HG03045 (cell line): ENCODE data around the gene TBC1D17.

Source experiments
- ATAC-seq: cut with Tn5 transposase; IDR thresholded peaks from one replicate; pipeline ENCODE4 v1.9.1; 2021; ENCODE audit warnings: mild to moderate bottlenecking, moderate library complexity; ENCODE audit not compliant: unreplicated experiment

Gene TBC1D17

DNA sequence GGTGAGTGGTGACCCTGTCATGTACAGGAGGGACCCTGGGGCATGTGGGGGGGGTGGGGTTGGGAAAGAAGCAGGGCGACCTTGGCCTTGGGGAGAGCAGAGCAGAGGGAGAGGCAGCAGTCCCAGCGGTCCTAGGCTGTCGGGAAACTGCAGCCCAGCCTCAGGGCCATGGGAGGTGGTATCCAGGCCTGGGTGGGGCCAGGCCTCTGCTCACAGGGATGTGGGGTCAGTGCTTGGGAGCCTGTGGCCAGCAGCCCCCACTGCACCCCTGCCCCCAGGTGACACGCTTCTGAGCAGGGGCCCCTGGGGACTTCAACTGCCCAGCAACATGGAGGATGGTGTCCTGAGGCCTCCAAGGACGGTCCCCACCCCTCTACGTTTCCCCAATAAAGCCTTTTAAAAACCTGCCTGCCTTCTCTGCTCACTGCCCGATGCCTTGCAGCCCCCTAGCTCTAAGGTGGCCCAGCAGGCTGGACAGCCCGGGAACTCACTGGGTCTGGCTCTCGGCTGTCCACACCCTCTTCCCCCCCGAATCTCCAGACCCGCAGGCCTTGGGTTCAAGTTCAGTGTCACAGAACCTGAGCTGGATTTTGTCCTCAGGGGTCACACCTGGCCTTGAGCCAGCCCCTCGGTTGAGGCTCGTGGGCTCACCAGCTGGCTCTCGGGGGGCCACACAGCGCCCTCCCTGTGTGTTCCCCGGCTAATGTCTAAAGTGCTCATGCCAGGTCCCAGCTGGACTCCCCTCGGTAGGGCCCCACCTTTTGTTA lies 17.0 kb upstream of the TBC1D17 start:
- no peak for ATAC-seq

DNA sequence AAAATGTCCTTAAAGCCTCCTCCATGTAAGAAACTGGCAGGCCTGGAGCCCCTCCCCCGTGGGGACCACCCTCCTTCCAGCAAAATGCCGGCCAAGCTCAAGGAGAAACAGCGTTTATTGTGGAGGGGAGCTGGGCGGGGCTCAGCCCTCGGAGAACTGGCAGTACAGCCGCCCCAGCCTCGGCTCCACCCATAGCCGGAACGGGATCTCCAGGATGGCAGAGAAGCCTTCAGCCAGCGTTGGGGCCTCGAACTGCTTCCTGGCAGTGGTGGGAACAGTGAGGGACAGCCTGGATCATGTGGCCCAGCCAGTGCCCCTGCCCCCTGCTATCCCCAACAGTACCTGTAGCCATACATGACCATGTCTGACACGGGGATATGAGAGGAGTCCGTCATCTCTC lies 16.4 kb upstream of the TBC1D17 start:
- no peak for ATAC-seq

DNA sequence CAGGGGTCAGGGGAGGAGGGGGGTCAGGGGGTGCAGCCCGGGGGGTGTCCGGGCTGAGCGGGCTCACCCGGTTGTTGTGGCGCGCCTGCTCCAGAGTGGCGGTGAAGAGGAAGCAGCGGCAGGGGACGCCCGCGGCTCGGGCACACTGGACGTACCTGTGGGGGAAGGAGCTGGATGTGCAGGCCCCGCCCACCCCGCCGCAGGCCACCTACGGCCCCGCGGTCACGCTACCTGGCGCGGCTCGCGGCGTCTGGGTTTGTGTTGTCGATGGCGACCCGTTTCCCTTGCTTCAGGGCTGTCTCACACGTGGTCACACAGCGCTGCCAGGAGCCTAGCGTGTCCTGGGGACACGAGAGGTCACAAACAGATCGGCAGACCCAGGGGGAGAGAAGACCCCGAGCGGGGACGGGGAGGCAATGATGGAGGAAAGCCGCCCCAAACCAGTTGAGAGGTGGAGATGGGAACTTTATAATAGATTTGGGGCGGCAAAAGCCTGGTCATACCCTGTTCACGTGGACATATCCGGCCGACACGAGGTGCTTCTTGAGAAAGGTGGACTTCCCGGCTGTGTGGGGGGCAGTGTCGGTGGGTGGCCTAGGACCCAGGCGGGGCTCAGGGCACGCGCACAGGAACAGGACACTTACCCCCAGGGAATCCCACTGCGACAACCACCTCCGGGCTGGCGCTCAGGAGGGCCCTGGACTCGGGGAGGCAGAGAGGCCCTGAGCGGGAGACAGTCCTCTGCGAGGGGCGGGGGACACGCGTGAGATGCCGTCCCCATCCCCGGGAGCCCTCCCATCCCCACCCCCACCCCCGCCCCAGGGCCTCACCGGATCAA lies 15.7 kb upstream of the TBC1D17 start:
- ATAC-seq = no peak

DNA sequence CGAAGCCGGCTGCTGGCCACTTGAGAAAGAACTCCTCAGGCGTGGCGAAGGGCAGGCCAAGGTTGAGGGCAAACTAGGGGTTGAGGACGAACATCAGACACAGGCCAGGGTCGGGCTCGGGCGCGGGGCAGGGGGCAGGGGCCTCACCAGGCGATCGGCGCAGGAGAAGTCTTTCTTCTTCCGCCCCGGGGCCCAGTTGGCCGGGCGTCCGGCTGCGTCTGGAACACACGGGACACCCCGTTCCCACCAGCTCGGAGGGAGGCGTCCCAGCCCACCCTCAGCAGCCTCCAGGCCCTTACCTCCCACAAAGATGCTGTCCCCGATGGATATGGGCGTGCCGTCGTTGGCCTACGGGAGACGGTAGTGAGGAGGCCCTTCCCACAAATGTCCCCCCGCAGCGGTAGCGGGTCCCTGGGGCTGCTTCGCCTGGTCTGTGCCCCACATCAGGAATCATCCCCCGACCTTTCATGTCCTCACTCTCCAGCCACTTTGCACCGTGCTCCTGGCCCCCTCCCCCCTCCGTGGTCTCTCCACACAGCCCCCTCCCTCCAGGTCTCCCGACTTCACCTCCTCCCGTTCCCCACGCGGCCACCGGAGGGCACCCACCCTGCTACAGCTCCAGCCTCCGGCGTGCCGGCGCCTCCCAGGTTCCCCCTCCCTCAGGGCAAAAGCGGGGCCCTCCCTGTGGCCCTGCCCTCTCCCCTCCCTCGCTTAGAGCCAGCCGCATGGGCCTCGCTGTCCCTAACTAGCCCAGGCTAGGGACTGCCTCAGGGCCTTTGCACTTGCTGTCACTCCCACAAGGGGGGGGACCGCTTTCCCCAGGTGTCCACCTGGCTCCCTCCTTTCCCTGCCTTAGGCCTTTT lies 14.9 kb upstream of the TBC1D17 start:
- no peak for ATAC-seq

DNA sequence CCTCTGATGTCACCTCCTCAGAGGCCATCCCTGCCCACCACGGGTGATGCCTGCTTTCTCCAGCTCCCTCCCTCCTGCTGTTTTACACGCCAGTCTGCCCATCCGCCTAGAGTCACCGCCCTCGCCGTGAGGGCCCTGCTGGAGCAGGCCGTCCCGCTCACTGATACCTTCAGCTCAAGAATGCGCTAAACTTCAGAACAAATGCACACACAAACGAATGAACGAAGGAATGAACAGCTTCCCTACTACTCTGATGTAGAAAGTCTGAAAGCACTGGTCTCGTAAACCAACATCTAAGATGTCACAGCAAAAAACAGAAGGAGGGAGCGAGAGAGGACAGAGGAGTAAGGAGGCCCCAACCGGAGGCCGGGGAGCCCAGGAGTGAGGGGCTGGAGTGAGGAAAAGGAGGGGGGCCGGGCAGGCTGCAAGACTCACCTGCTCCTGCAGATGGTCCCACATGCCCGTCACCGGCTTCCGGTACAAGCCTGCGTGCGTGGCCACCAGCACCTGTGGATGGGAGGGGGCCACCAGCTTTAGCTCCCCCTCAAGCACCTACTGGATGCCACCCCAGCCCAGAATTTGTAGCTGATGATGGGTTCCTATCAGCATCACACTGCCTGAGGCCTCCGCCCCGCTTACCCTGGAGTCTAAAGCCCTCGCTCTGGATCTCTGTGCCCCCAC lies 14.1 kb upstream of the TBC1D17 start:
- no peak for ATAC-seq

DNA sequence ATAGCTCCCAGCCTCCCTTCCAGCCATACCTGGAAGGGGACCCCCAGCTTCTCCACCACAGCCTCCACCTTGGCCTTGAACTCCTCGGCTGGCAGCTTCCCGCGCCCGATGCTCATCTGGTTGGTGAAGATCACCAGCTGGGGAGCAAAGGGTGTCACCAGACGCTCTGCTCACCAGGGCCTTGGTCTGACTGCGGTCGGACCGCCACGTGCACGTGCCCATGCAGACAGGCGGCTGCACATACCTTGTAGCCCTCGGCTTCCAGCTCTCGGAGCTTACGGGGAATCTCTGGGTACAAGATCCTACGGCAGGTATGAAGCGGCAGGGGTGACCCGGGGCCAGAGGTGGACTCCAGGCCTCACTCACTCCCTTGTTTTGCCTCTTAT lies 13.6 kb upstream of the TBC1D17 start:
- ATAC-seq = no peak

DNA sequence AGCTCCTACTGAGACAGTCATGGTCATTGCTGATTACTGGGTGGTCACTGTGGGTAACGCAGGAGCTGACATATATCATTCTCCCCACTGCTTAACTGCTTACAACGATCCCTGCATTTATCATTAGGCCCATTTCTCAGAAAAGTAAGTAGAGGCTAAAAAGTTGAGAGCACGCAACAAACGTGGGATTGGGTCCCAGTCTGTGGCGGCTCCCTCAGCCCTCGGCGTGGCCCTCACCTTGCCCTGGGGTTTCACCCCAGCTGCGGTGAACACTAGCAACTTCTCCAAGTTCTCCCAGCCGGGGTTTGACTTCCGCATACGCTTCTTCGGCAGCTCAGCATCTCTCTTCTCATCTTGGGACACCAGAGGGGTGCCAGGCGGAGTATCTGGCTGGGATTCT lies 12.6 kb upstream of the TBC1D17 start:
- no peak for ATAC-seq

DNA sequence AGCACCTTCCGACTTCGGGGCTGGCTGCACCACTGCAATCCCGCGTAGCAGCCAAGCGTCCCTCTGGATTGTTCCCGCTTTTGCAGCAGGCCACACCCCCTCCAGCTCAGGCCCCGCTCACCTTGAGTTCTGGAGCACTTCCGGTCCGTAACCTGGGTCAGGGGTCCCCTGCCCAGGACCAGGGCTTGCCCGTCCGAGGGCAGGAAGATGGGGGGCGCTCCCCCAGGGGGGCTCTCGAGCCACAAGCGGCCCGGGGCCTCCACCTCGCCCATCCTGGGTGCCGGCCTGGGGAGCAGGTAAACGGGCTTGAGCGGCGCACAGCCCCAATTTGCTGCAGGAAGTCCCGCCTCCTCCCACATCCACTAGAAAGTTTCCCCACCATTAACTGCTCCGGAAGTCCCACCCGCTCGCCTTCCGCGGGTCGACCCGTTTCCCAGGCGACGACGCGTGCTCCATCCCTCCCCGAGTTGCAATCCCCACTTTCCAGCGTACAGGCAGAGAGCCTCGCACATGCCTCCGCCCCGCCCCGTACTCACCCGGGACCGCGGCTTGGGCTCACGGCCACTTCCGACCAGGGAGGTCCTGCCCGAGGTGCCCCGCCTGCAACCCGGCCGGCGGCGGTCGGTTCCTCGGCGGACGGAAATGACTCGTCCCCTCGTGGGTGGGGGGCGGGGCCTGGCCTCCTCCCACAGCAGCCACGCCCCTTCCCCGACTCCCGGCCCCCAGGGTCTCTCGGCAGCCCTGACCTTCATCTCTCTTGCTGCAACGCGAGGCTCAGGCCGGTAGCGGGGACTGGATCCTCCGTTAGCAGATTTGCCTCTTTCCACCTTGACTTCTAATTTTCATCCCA lies 10.3 kb upstream of the TBC1D17 start, which contains the start of gene PNKP:
PNKP (minus strand) TSS at position 644 of the 850 bp plus-strand sequence; CDS start at position 272, 372 bp downstream.
- peak; percentile 40 for ATAC-seq

DNA sequence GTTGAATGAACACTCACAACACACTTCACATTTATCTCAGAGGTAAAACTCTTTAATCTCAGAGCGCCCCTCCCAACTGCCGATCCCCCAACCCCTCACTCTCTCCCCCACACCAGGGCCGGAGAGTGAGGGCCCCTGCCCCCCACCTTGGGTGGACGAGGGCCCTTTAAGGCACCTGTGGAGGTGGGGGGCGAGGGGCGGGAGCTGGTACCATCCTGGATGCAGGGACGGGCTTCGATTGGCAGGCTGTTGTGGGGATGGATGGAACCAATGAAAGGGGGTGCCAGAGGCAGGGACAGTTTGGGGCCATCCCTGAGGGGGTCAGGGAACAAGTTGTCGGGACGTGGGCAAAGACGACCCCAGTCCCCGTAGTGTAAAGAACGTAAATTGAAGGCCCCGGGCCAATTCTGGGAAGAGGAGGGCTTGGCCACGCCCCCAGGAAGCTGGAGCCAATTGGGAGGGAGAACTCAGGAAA lies 8.5 kb upstream of the TBC1D17 start:
- peak; percentile 11 for ATAC-seq

DNA sequence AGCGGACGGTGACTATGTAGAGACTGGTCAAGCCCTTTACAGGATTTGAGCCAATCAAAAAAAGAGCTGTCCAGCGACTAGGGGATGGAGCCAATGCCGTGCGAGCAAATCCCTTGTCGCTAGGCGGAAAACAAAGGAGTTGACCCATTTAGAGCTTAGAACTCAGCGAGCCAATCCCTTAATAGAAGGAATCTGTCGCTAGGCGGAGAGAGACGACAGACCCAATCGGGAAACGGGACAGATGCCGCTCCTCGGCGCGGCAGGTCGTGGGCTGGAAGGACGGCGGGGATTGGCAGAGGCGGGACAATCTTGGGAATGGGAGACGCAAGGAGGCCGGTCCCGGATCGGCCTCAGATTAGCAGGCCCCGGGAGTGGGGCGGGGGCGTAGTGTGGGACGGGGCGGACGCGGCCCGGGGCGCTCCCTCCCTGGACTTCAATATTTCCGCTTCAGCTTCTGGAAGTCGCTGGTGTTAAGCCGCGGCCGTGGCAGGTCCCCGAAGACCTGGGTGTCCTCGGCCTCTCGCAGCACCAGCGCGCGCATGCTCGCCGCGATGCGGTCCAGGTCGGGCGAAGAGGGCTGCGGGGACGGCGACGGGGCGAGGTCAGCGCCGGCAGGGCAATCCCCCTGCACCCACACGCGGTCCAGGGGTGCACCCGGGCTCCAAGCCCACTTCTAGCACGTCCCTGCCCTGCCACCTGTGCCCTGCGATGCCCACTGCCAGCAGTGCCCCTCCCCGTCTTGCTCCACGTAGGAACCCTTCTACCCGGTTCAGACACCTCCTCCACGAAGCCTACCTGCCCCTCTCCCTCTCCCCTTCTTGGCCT lies 7.8 kb upstream of the TBC1D17 start:
- ATAC-seq = peak; percentile 71

DNA sequence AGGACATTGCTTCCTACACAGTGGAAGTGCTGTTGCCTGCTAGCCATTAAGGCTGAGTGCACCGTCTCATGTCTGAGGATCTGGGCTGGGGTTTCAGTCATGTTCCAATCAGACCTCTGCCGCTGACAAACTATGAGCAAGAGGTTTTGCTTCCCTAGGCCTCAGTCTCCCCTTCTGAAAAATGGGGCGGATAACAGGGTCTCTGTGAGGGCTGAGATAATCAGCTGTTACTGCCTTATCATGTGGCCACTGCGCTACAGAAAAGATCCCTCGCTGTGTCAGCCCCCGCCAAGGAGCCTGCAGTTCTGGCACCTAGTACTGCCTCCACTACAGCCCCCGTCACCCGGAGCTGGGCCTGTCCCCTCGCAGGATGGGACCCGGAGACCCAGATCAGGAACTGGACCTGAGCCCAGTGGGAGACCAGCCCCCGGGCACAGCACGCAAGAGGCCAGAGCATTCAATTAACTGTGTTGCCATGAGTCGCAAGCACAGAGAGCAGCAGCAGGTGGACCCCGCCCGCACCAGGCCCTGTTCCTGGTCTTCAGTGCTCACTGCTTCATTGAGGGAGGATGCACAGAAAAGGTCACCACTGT lies 7.1 kb upstream of the TBC1D17 start:
- ATAC-seq = no peak

DNA sequence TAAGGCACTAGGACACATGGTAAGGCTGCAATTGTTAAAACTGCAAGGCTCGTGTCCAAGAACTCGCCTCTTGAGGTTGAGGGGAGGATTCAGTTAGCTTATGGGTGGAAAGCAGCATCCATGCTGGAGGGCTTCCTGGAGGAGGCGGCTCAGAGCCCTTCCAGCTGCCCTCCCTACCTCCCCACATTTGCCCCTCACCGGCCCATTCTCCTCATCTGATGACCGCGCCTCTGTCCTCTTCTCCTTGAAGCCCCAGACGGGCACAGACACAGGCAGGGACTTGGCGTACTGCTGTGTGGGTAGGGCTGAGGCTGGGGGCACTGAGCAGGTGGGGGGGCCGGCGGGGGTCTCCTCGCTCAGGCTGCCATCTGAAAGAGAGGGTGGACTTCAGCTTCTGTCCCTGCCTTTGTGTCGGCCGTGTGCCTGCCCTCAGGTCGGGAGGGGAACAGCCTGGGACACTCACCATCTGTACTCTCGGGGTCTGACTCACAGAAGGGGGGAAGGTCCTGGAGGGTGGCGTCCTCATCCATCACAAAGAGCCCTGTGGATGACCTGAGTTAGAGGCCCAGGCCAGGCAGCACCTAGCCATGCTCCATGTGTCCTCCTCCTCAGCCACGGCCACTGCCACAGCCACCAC lies 6.0 kb upstream of the TBC1D17 start:
- ATAC-seq = no peak

DNA sequence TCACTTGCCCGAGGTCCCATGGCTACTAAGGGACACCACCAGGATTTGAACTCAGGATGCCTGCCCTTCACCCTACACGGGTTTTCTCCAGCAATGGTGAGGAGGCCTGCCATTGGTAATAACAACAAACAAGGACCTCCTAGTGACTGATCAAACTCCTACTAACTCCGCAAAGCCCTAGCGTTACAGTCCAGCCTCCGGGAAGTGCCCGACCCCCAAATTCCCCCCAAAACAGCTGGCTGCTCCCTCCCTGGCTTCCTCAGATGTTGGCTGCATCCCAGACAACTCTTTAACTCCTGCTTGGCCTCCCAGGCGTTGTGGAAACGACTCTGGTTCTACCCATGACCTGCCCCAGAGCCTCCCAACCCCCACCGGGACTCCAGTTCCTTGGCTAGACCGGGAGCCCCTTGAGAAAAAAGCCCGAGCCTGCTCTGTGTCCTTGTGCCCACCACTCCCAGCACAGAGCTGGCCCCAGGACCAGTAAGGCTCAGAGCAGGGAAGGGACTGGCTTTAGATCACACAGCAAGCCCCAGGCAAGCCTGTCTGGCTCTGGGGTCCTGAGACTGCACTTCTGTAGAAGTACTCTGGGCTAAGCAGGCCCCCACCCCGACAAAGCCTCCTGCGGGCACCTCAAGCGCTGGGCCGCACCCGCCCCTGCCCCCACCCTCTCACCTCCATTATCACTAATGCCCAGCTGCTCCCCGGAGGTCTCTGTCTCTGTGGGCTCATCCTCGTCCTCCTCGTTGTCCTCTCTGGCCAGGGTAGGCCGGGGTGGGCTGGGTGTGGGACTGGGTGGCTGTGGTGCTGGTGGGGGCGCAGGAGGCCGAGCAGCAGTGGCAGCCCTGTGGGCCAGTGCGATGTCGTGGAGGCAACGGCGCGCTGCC lies 5.0 kb upstream of the TBC1D17 start:
- ATAC-seq = no peak

DNA sequence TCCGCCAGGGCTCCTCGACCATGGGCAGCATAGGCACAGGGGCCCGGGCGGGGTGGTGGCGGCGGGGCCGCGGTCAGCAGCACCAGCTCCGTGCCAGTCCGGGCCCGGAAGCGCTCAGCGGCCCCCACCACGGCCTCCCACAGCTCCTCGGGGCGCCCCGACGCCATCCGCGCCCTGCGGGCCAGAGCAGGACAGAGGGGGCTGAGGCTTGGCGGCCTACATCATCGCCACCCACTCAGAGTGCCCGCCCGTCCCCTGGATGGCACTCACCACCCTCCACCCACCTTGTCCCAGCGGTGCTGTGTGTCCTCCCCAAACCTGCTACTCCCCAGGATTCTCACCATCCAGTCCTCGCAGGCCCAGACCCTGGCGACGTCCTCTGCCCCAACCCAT lies 4.4 kb upstream of the TBC1D17 start:
- no peak for ATAC-seq

DNA sequence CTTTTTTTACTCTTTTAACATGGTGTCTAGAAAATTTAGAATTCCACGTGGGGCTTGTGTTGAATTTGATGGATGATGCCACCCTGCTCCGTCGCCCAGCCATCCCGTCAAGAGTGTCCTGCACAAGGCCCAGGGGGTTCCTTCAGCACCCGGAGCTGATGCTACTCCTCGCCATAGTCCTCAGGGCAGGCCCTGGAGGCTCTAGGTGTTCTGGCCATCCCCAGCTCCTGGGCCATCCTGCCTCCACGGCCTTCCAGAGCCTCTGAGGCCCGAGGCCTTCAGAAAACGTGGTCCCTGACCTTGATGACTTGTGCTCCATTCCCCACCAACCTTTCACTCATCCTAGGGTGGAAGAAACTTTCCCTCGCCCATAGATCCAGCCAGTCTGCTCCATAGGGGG lies 3.7 kb upstream of the TBC1D17 start:
- no peak for ATAC-seq

DNA sequence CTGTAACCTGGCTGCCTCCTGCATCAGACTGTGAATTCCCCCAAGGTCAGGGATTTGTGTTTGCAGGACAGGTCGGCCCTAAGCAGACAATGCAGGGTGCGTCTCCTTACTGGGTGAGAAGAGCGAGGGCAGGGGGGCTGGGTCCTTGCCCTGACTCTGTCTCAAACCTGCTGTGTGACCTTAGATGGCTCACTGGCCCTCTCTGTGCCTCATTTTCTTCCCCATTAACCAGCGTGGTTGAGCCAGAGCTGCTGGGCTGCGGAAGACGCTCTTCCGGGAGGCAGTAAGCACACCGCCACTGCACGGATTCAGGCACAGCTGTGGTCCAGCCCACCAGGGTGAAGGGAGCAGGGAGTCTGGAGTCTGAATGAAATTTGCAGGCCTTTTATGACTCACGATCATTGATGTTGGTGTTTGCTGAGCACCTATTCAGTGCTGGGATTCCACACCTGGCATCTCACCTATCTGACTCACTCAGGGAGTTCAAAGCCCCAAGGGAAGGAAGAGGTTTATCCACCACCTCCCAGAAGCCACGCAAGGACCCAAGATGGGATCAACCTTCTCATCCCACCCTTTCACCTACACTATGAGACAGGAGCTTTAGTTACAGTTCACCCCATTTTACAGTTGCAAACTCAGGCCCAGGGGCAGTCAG lies 2.9 kb upstream of the TBC1D17 start:
- no peak for ATAC-seq
